Putamen (tissue), 1 donor: Measurements from ENCODE around the gene PSORS1C2.

Source experiments
- DNase-seq: peaks from one replicate; pipeline ENCODE4 v3.0.0-alpha.2; 2016; ENCODE audit warnings: low spot score

PSORS1C2 gene

GRCh38 chr6:31113861-31114540, 24.9 kb downstream of the PSORS1C2 start:
- DNase-seq: no peak

GRCh38 chr6:31112478-31112877, 26.4 kb downstream of the PSORS1C2 start, which contains the start of gene C6orf15:
Gene C6orf15 (minus strand): TSS chr6:31112575. CDS start chr6:31112555, 20 bp downstream.
- DNase-seq: no peak

- no peak for DNase-seq
These were observed 27.2 kb downstream of the PSORS1C2 start for GRCh38 chr6:31111712-31112111.

- DNase-seq: no peak
These were observed 27.9 kb downstream of the PSORS1C2 start for GRCh38 chr6:31110825-31111582.

- no peak for DNase-seq
These were observed 31.8 kb downstream of the PSORS1C2 start for GRCh38 chr6:31107052-31107451.

GRCh38 chr6:31103136-31103535, 35.7 kb downstream of the PSORS1C2 start:
- no peak for DNase-seq

- no peak for DNase-seq
These were observed 40.4 kb downstream of the PSORS1C2 start for GRCh38 chr6:31098449-31098938.

GRCh38 chr6:31096656-31097055, 42.2 kb downstream of the PSORS1C2 start:
- DNase-seq: no peak

- DNase-seq: no peak
These were observed 42.7 kb downstream of the PSORS1C2 start for GRCh38 chr6:31096215-31096614.

- no peak for DNase-seq
These were observed 44.4 kb downstream of the PSORS1C2 start for GRCh38 chr6:31094389-31094881.

- no peak for DNase-seq
These were observed 45.9 kb downstream of the PSORS1C2 start for GRCh38 chr6:31092769-31093505.

GRCh38 chr6:31092238-31092637, 46.6 kb downstream of the PSORS1C2 start:
- no peak for DNase-seq

GRCh38 chr6:31091680-31092079, 47.2 kb downstream of the PSORS1C2 start:
- DNase-seq: no peak

GRCh38 chr6:31090973-31091364, 47.9 kb downstream of the PSORS1C2 start:
- no peak for DNase-seq

- no peak for DNase-seq
These were observed 48.4 kb downstream of the PSORS1C2 start for GRCh38 chr6:31090275-31090972.
